HepG2 (cell line): ENCODE measurements around the gene PMS1. TPM values are rescaled to one million over a fixed set of nuclear protein-coding genes. Genes with fewer than 3 reads are reported as not detected.

ENCODE experiments used
- EP300 ChIP-seq, 3 experiments: sonication (generic) in 1 of 3; formaldehyde crosslinking in 1 of 3; IDR thresholded peaks; 2 replicates each; pipeline versions ENCODE4 v1.5.1 to v1.6.1; 2011 to 2020; ENCODE audit warnings: low read depth in 2 of 3, low read length in 2 of 3, borderline replicate concordance in 1 of 3, improper control_type of control experiment in 1 of 3, mild to moderate bottlenecking in 1 of 3, missing genetic modification reagents in 1 of 3, moderate library complexity in 1 of 3
- FOSL1 ChIP-seq: sonication (generic); formaldehyde crosslinking; IDR thresholded peaks from 2 replicates; pipeline ENCODE4 v1.9.0; 2021; ENCODE audit warnings: missing genetic modification reagents, borderline replicate concordance
- FOXK1 ChIP-seq: sonication (generic); formaldehyde crosslinking; IDR thresholded peaks from 2 replicates; pipeline ENCODE4 v1.4.0; 2020; ENCODE audit warnings: low read depth, missing genetic modification reagents, borderline replicate concordance
- HNRNPH1 ChIP-seq: fragments of 200-400 bp; formaldehyde crosslinking; optimal IDR thresholded peaks from 2 replicates; pipeline ENCODE3; 2017; ENCODE audit warnings: mild to moderate bottlenecking, low read depth, low read length
- ISL2 ChIP-seq: sonication (generic); formaldehyde crosslinking; IDR thresholded peaks from 2 replicates; pipeline ENCODE4 v1.5.0; 2020; ENCODE audit warnings: missing genetic modification reagents
- NFATC3 ChIP-seq: sonication (generic); formaldehyde crosslinking; IDR thresholded peaks from 2 replicates; pipeline ENCODE4 v1.5.1; 2020; ENCODE audit warnings: mild to moderate bottlenecking, missing genetic modification reagents
- PBX3 ChIP-seq: sonication (generic); formaldehyde crosslinking; IDR thresholded peaks from 2 replicates; pipeline ENCODE4 v1.8.1; 2023; ENCODE audit warnings: missing genetic modification reagents, inconsistent platforms, borderline replicate concordance
- POGZ ChIP-seq: sonication (generic); formaldehyde crosslinking; IDR thresholded peaks from 2 replicates; pipeline ENCODE4 v1.4.0; 2020; ENCODE audit warnings: mild to moderate bottlenecking, missing genetic modification reagents
- REPIN1 ChIP-seq: sonication (generic); formaldehyde crosslinking; IDR thresholded peaks from 2 replicates; pipeline ENCODE4 v1.8.0; 2022; ENCODE audit warnings: missing genetic modification reagents, low read depth, mild to moderate bottlenecking, borderline replicate concordance
- SCMH1 ChIP-seq: sonication (generic); formaldehyde crosslinking; IDR thresholded peaks from 2 replicates; pipeline ENCODE4 v1.9.0; 2021; ENCODE audit warnings: missing genetic modification reagents, mild to moderate bottlenecking, borderline replicate concordance
- SRY ChIP-seq: sonication (generic); formaldehyde crosslinking; IDR thresholded peaks from 2 replicates; pipeline ENCODE4 v1.8.0; 2022; ENCODE audit warnings: mild to moderate bottlenecking, missing genetic modification reagents
- STAG1 ChIP-seq: sonication (generic); formaldehyde crosslinking; IDR thresholded peaks from 2 replicates; pipeline ENCODE4 v1.4.0; 2020; ENCODE audit warnings: missing genetic modification reagents
- ZBTB3 ChIP-seq: sonication (generic); formaldehyde crosslinking; IDR thresholded peaks from 2 replicates; pipeline ENCODE4 v1.4.0; 2020; ENCODE audit warnings: low read depth, mild to moderate bottlenecking, moderate library complexity, missing genetic modification reagents, borderline replicate concordance
- ZMAT5 ChIP-seq: sonication (generic); formaldehyde crosslinking; IDR thresholded peaks from 2 replicates; pipeline ENCODE4 v1.5.0; 2020; ENCODE audit warnings: mild to moderate bottlenecking, low read depth, missing genetic modification reagents, borderline replicate concordance
- ZNF124 ChIP-seq: sonication (generic); formaldehyde crosslinking; IDR thresholded peaks from 2 replicates; pipeline ENCODE4 v1.4.0; 2020; ENCODE audit warnings: missing genetic modification reagents
- ZNF207 ChIP-seq: fragments of 450-650 bp; IDR thresholded peaks from 2 replicates; pipeline ENCODE4 v1.6.1; 2016; ENCODE audit warnings: antibody characterized with exemption, borderline replicate concordance
- ZNF674 ChIP-seq: sonication (generic); formaldehyde crosslinking; IDR thresholded peaks from 2 replicates; pipeline ENCODE4 v1.5.0; 2020; ENCODE audit warnings: low read depth, mild to moderate bottlenecking, missing genetic modification reagents
- ZNF720 ChIP-seq: sonication (generic); formaldehyde crosslinking; IDR thresholded peaks from 2 replicates; pipeline ENCODE4 v1.4.0; 2020; ENCODE audit warnings: missing genetic modification reagents
- ZNF740 ChIP-seq: sonication (generic); formaldehyde crosslinking; IDR thresholded peaks from 2 replicates; pipeline ENCODE4 v1.4.0; 2020; ENCODE audit warnings: missing genetic modification reagents
- ZNF781 ChIP-seq: sonication (generic); formaldehyde crosslinking; IDR thresholded peaks from 2 replicates; pipeline ENCODE4 v1.5.1; 2020; ENCODE audit warnings: borderline replicate concordance, mild to moderate bottlenecking, missing genetic modification reagents; ENCODE audit errors: not compliant biosample characterization
- ZNF83 ChIP-seq: sonication (generic); formaldehyde crosslinking; IDR thresholded peaks from 2 replicates; pipeline ENCODE4 v1.4.0; 2020; ENCODE audit warnings: missing genetic modification reagents, mild to moderate bottlenecking, borderline replicate concordance
- polyA plus RNA-seq, 8 experiments: library from polyadenylated mRNA; depleted of rRNA in 3 of 8; stranded (reverse) in 7 of 8; unstranded in 1 of 8; fragments of >200 nt; fragmentation: Illumina TruSeq in 4 of 8; extraction: Trizol in 4 of 8; gene quantifications; 2 replicates each; pipeline versions ENCODE4 v1.2.1 to v1.2.3, GENCODE V29; 2011 to 2016; ENCODE audit warnings: low read depth in 4 of 8, missing spikeins in 1 of 8, mixed read lengths in 1 of 8; ENCODE audit not compliant: insufficient read depth in 1 of 8
- total RNA-seq, 5 experiments: library from RNA; depleted of rRNA; stranded (reverse); fragments of >200 nt; fragmentation: Illumina TruSeq; extraction: Trizol; gene quantifications; 2 replicates each; pipeline ENCODE4 v1.2.3, GENCODE V29; 2016; ENCODE audit warnings: low read depth in 1 of 5
- TF ChIP-seq, protein P1 (sequence below): sonication (generic); formaldehyde crosslinking; IDR thresholded peaks from 2 replicates; pipeline ENCODE4 v1.4.0; 2020; ENCODE audit warnings: missing genetic modification reagents, borderline replicate concordance

PMS1 gene
- total and polyA plus RNA-seq, 2 of the 13 experiments (the other 11 are each of a cell fraction or from before 2014, with no cell fraction given) = 14.6 to 39.9 TPM

DNA sequence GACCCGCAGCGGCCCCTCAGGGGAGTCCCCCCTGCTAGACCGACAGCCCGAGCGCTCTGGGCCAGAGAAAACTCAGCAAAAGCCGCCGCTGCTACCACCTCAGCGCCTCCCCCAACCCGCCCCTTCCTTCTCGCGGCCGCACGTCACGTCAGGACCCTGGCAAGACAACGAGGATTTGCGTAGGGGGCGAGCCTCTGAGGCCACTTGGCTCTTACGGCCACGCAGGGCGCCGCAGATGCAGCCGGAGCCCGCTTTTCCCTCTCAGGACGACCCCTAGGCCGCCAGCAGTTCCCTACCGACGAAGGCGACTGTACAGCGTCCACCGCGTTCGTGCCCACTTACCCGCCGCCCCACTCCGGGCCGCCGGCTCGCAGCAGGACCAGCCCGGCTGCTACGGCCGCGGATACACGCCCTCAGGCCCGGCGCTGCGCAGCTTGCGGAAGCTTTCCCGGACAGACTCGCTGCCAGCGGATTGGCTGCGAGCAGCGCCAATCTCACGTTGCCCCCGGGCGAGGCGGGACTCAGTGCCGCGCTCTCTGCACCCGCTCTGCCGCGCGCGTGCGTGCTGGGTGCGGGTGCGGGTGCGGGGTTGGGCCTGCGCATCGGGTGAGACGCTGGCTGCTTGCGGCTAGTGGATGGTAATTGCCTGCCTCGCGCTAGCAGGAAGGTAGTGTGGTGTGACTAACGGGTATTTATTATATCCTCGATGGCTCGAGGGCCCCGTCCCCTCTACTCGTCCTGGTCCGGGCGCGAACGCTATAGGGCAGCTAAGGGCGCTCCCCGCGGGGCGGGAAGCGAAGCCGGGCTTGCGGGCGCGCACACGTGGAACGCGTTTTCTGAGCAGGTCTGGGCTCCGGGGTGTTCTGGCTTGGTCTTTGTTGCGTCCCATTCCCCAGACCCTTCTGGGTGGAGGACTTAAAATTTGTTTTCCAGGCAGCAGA lies at the start of gene PMS1, which contains the start of gene ORMDL1 (continued):
- no peak for TF ChIP-seq SCMH1 (CRISPR knock-in tag)
- TF ChIP-seq ZMAT5 (CRISPR knock-in tag) = no peak
- TF ChIP-seq ISL2 = peak; percentile 66
- peak; percentile 21; the same call in 1 of the 2 replicates for TF ChIP-seq ZNF720 (CRISPR knock-in tag)
- TF ChIP-seq STAG1 (CRISPR knock-in tag) = peak; percentile 16; the same call in 1 of the 2 replicates
- TF ChIP-seq ZNF207 = no peak
- TF ChIP-seq ZNF124 (CRISPR knock-in tag) = peak; percentile 86
- TF ChIP-seq NFATC3 = peak; percentile 96
- TF ChIP-seq ZBTB3 (CRISPR knock-in tag) = peak; percentile 77
- peak; percentile 58; the same call in 1 of the 2 replicates for TF ChIP-seq ZNF83 (CRISPR knock-in tag)
- TF ChIP-seq, protein P1, sequence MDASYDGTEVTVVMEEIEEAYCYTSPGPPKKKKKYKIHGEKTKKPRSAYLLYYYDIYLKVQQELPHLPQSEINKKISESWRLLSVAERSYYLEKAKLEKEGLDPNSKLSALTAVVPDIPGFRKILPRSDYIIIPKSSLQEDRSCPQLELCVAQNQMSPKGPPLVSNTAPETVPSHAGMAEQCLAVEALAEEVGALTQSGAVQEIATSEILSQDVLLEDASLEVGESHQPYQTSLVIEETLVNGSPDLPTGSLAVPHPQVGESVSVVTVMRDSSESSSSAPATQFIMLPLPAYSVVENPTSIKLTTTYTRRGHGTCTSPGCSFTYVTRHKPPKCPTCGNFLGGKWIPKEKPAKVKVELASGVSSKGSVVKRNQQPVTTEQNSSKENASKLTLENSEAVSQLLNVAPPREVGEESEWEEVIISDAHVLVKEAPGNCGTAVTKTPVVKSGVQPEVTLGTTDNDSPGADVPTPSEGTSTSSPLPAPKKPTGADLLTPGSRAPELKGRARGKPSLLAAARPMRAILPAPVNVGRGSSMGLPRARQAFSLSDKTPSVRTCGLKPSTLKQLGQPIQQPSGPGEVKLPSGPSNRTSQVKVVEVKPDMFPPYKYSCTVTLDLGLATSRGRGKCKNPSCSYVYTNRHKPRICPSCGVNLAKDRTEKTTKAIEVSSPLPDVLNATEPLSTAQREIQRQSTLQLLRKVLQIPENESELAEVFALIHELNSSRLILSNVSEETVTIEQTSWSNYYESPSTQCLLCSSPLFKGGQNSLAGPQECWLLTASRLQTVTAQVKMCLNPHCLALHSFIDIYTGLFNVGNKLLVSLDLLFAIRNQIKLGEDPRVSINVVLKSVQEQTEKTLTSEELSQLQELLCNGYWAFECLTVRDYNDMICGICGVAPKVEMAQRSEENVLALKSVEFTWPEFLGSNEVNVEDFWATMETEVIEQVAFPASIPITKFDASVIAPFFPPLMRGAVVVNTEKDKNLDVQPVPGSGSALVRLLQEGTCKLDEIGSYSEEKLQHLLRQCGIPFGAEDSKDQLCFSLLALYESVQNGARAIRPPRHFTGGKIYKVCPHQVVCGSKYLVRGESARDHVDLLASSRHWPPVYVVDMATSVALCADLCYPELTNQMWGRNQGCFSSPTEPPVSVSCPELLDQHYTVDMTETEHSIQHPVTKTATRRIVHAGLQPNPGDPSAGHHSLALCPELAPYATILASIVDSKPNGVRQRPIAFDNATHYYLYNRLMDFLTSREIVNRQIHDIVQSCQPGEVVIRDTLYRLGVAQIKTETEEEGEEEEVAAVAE (CRISPR knock-in tag) = no peak; the same call in 1 of the 2 replicates
- TF ChIP-seq FOSL1 (CRISPR knock-in tag) = 0 out of 2 replicates have a peak, but pooled peaks have one; percentile 42
- peak; percentile 96 for TF ChIP-seq REPIN1 (CRISPR knock-in tag)
- peak; percentile 99 for TF ChIP-seq POGZ (CRISPR knock-in tag)
- TF ChIP-seq ZNF781 (CRISPR knock-in tag) = peak; percentile 96
- peak; percentile 97 for TF ChIP-seq SRY
- TF ChIP-seq ZNF674 = no peak
- no peak for TF ChIP-seq EP300 (IDR thresholded peaks at IDR 0.05; ENCODE audit: low read depth in 2 of 2, low read length in 2 of 2)
- no peak for TF ChIP-seq EP300 (CRISPR knock-in tag; IDR thresholded peaks at IDR 0.05; ENCODE audit: borderline replicate concordance)
- peak; percentile 89 for TF ChIP-seq FOXK1 (CRISPR knock-in tag)
- TF ChIP-seq ZNF740 = peak; percentile 25; the same call in 1 of the 2 replicates
- TF ChIP-seq HNRNPH1 = peak; percentile 96
- TF ChIP-seq PBX3 (CRISPR knock-in tag) = peak; percentile 98
